GM19438 (cell line): ENCODE results near the gene RRAS2.
"Not testable (repeated sequence)": the region's sequence is repeated elsewhere in the genome, so short reads cannot be mapped to it uniquely, and the experiment has no call there.

Experiments
- ATAC-seq: cut with Tn5 transposase; IDR thresholded peaks from one replicate; pipeline ENCODE4 v1.9.1; 2021; ENCODE audit warnings: low read depth; ENCODE audit not compliant: unreplicated experiment

RRAS2 gene

GRCh38 chr11:14262271-14262846 lies 96.6 kb downstream of the RRAS2 start:
- ATAC-seq, result no peak

- no peak for ATAC-seq
Measured at GRCh38 chr11:14261066-14261465, 97.9 kb downstream of the RRAS2 start.

GRCh38 chr11:14259878-14260277 lies 99.1 kb downstream of the RRAS2 start:
- ATAC-seq, result no peak

GRCh38 chr11:14259186-14259784 lies 99.7 kb downstream of the RRAS2 start:
- ATAC-seq, result no peak

- no peak for ATAC-seq
Measured at GRCh38 chr11:14258221-14258935, 100.6 kb downstream of the RRAS2 start.

GRCh38 chr11:14255238-14255534 lies 103.8 kb downstream of the RRAS2 start:
- ATAC-seq, result no peak

GRCh38 chr11:14254533-14255237 lies 104.3 kb downstream of the RRAS2 start:
- ATAC-seq, result no peak

- ATAC-seq, result no peak
Measured at GRCh38 chr11:14253840-14254239, 105.1 kb downstream of the RRAS2 start.

- no peak for ATAC-seq
Measured at GRCh38 chr11:14253421-14253820, 105.6 kb downstream of the RRAS2 start.

GRCh38 chr11:14252501-14252900 lies 106.5 kb downstream of the RRAS2 start:
- ATAC-seq, result not testable (repeated sequence)

GRCh38 chr11:14251754-14252153 lies 107.2 kb downstream of the RRAS2 start:
- ATAC-seq, result no peak

- ATAC-seq, result no peak
Measured at GRCh38 chr11:14249121-14249963, 109.6 kb downstream of the RRAS2 start.

- no peak for ATAC-seq
Measured at GRCh38 chr11:14248580-14248981, 110.4 kb downstream of the RRAS2 start.

- no peak for ATAC-seq
Measured at GRCh38 chr11:14245444-14245843, 113.5 kb downstream of the RRAS2 start.

- ATAC-seq, result no peak
Measured at GRCh38 chr11:14244926-14245325, 114.1 kb downstream of the RRAS2 start.

GRCh38 chr11:14242733-14243132 lies 116.2 kb downstream of the RRAS2 start:
- no peak for ATAC-seq

GRCh38 chr11:14242187-14242586 lies 116.8 kb downstream of the RRAS2 start:
- no peak for ATAC-seq

- no peak for ATAC-seq
Measured at GRCh38 chr11:14240951-14241350, 118.0 kb downstream of the RRAS2 start.

GRCh38 chr11:14240221-14240620 lies 118.8 kb downstream of the RRAS2 start:
- ATAC-seq, result no peak

GRCh38 chr11:14237444-14237961 lies 121.5 kb downstream of the RRAS2 start:
- ATAC-seq, result peak; percentile 100
